Keratinocyte (primary cell): ENCODE results near the gene BOLL. TPM values are rescaled to one million over a fixed set of nuclear protein-coding genes. Genes with fewer than 3 reads are reported as not detected.
A peak's percentile ranks its signal among the peaks of the same experiment; 100 is the strongest.

Source experiments
- DNase-seq: peaks from one replicate; pipeline ENCODE4 v3.0.0-alpha.2; 2011; ENCODE audit warnings: low read depth, missing footprints, low spot score
- FAIRE-seq: peaks from 2 replicates; lab custom pipeline; 2011; peaks lifted over from hg19 to GRCh38; lab: Jason Lieb, UNC
- H2AFZ ChIP-seq: 2 replicates; pipeline ENCODE4 v1.6.0; 2012; ENCODE audit warnings: low read length, control low read depth, inconsistent platforms; ENCODE audit not compliant: control insufficient read depth
- H3K27ac ChIP-seq: 2 replicates; pipeline ENCODE4 v1.5.1; 2011; ENCODE audit warnings: low read length; ENCODE audit not compliant: control insufficient read depth, insufficient read depth
- H3K27me3 ChIP-seq: 3 replicates; pipeline ENCODE4 v1.6.0; 2011; ENCODE audit warnings: low read length; ENCODE audit not compliant: control insufficient read depth, insufficient read depth; ENCODE audit errors: extremely low read depth
- H3K36me3 ChIP-seq, 2 experiments: 2 replicates in 1 of 2; 3 replicates in 1 of 2; pipeline ENCODE4 v1.5.1; 2011; ENCODE audit warnings: low read length in 2 of 2, mild to moderate bottlenecking in 1 of 2; ENCODE audit not compliant: control insufficient read depth in 2 of 2, insufficient read depth in 2 of 2; ENCODE audit errors: extremely low read depth in 1 of 2
- H3K4me1 ChIP-seq: 3 replicates; pipeline ENCODE4 v1.5.1; 2011; ENCODE audit warnings: low read length; ENCODE audit not compliant: control insufficient read depth, insufficient read depth; ENCODE audit errors: extremely low read depth
- H3K4me2 ChIP-seq: 3 replicates; pipeline ENCODE4 v1.6.0; 2011; ENCODE audit warnings: low read depth, low read length; ENCODE audit not compliant: control insufficient read depth, insufficient read depth; ENCODE audit errors: extremely low read depth
- H3K4me3 ChIP-seq, 3 experiments: fragments of 200-600 bp in 1 of 3; sonication (generic) in 1 of 3; 2 replicates in 2 of 3; 3 replicates in 1 of 3; pipeline ENCODE4 v1.5.1; 2011 to 2016; ENCODE audit warnings: low read length in 3 of 3, mild to moderate bottlenecking in 3 of 3, control low read depth in 2 of 3, inconsistent platforms in 1 of 3, low read depth in 1 of 3, mixed read lengths in 1 of 3, mixed run types in 1 of 3, moderate library complexity in 1 of 3; ENCODE audit not compliant: control insufficient read depth in 2 of 3, insufficient read depth in 2 of 3; ENCODE audit errors: extremely low read depth in 1 of 3
- H3K79me2 ChIP-seq: 2 replicates; pipeline ENCODE4 v1.6.0; 2012; ENCODE audit warnings: low read length; ENCODE audit not compliant: control insufficient read depth, insufficient read depth
- H3K9ac ChIP-seq: 3 replicates; pipeline ENCODE4 v1.6.0; 2011; ENCODE audit warnings: low read length; ENCODE audit not compliant: control insufficient read depth, insufficient read depth; ENCODE audit errors: extremely low read depth
- H3K9me1 ChIP-seq: 3 replicates; pipeline ENCODE4 v1.6.0; 2011; ENCODE audit warnings: low read length; ENCODE audit not compliant: control insufficient read depth, insufficient read depth; ENCODE audit errors: extremely low read depth
- H3K9me3 ChIP-seq: 2 replicates; pipeline ENCODE4 v1.5.1; 2012; ENCODE audit warnings: low read depth, low read length; ENCODE audit not compliant: control insufficient read depth
- H4K20me1 ChIP-seq: 3 replicates; pipeline ENCODE4 v1.6.0; 2011; ENCODE audit warnings: low read length; ENCODE audit not compliant: control insufficient read depth, insufficient read depth; ENCODE audit errors: extremely low read depth
- CTCF ChIP-seq, 3 experiments: IDR thresholded peaks in 1 of 3; conservative IDR thresholded peaks in 1 of 3; optimal IDR thresholded peaks in 1 of 3; 2 replicates in 2 of 3; 3 replicates in 1 of 3; pipeline versions ENCODE3 to v1.5.1; 2011; ENCODE audit warnings: low read length in 3 of 3, mild to moderate bottlenecking in 3 of 3, moderate library complexity in 2 of 3, control low read depth in 1 of 3, inconsistent platforms in 1 of 3; ENCODE audit not compliant: insufficient read depth in 2 of 3; ENCODE audit errors: extremely low read depth in 1 of 3
- EZH2 ChIP-seq: IDR thresholded peaks from one replicate; pipeline ENCODE4 v1.6.1; 2012; ENCODE audit warnings: inconsistent platforms, mild to moderate bottlenecking, low read length, moderate library complexity
- dilution Hi-C: fragments of 300-500 bp; cut with MboI; formaldehyde crosslinking; loops from one replicate; pipeline ENCODE4 v1.7.0; 2020; ENCODE audit warnings: low sequenced_read_pairs; ENCODE audit not compliant: extremely low pct_ligation_motif_present
- polyA plus RNA-seq, 5 experiments: library from polyadenylated mRNA; depleted of rRNA in 3 of 5; stranded (reverse) in 3 of 5; stranded (forward) in 1 of 5; unstranded in 1 of 5; fragments of >200 nt; gene quantifications; 1 replicate in 1 of 5; 2 replicates in 3 of 5; 3 replicates in 1 of 5; pipeline versions ENCODE4 v1.2.1 to v1.2.3, GENCODE V29; 2011 to 2012; ENCODE audit warnings: missing spikeins in 2 of 5, low read depth in 1 of 5, low replicate concordance in 1 of 5

The BOLL gene
- polyA plus RNA-seq, 1 donor (not counting 4 experiments of a cell fraction or from before 2014, with no cell fraction given) = not detected

- Histone ChIP-seq H3K4me2 (peak overlapping the region; percentile 67), H3K27me3 (peaks cover 24% of the 10 kb centered on the region), H3K9ac (no peak overlapping the region), H3K36me3 (no peaks in the 10 kb centered on the region), H3K27ac (no peak overlapping the region), H3K4me1 (peaks cover 3% of the 10 kb centered on the region), H3K4me3 (peak overlapping the region; percentile 40 to 68 (median 41)), H4K20me1 (no peaks in the 10 kb centered on the region), H3K9me1 (no peaks in the 10 kb centered on the region), H3K9me3 (no peaks in the 10 kb centered on the region), H2AFZ (no peak overlapping the region), H3K79me2 (no peaks in the 10 kb centered on the region)
- TF ChIP-seq CTCF (optimal IDR thresholded peaks at IDR 0.05 in 1 of 3, IDR thresholded peaks at IDR 0.05 in 1 of 3, conservative IDR thresholded peaks at IDR 0.05 in 1 of 3; ENCODE audit: extremely low read depth in 1 of 3, insufficient read depth in 2 of 3, low read length in 3 of 3) = no peak
- peak; percentile 95 for TF ChIP-seq EZH2
- dilution Hi-C loops = loop anchor here (25.0 kb wide), 1 partner anchor 307 kb away; no protein-coding TSS in a partner anchor
- FAIRE-seq = no peak
- DNase-seq = no peak
Observed at GRCh38 chr2:197804758-197805714, 19.9 kb upstream of the BOLL start.

- no peaks in the 10 kb centered on the region for H3K36me3 ChIP-seq
- peaks cover 3% of the 10 kb centered on the region for H3K4me1 ChIP-seq
- no peaks in the 10 kb centered on the region for H3K9me3 ChIP-seq
- peaks cover 24% of the 10 kb centered on the region for H3K27me3 ChIP-seq
- peak within 1 kb of the TSS; percentile 40 to 68 (median 41) for H3K4me3 ChIP-seq
- dilution Hi-C loops = loop anchor here (25.0 kb wide), 1 partner anchor 308 kb away; no protein-coding TSS in a partner anchor
- no peak within 1 kb of the TSS for H2AFZ ChIP-seq
- H3K4me2 ChIP-seq = peak within 1 kb of the TSS; percentile 67
- no peaks in the 10 kb centered on the region for H3K9me1 ChIP-seq
- no peak for TF ChIP-seq CTCF (optimal IDR thresholded peaks at IDR 0.05 in 1 of 3, IDR thresholded peaks at IDR 0.05 in 1 of 3, conservative IDR thresholded peaks at IDR 0.05 in 1 of 3; ENCODE audit: extremely low read depth in 1 of 3, insufficient read depth in 2 of 3, low read length in 3 of 3)
- no peak for TF ChIP-seq EZH2
- no peak within 1 kb of the TSS for H3K9ac ChIP-seq
- no peaks in the 10 kb centered on the region for H3K79me2 ChIP-seq
- H4K20me1 ChIP-seq = no peaks in the 10 kb centered on the region
- no peak for FAIRE-seq
- peak; percentile 54 for DNase-seq
- H3K27ac ChIP-seq = no peak within 1 kb of the TSS
Observed at GRCh38 chr2:197804049-197804757, 19.1 kb upstream of the BOLL start, which contains the start of gene PLCL1. Gene PLCL1, plus strand, starts transcription at chr2:197804593.
